Testis (tissue), 3 donors: ENCODE data around the gene CACNA1C. TPM values are rescaled to one million over a fixed set of nuclear protein-coding genes. Genes with fewer than 3 reads are reported as not detected.

ENCODE experiments used
- DNase-seq: peaks from one replicate; pipeline ENCODE4 v3.0.0-alpha.2; 2019
- H3K27ac ChIP-seq, 2 donors: fragments of 200-600 bp; sonication (generic); one replicate each; pipeline ENCODE4 v1.5.1; 2019
- H3K27me3 ChIP-seq: fragments of 200-600 bp; sonication (generic); one replicate; pipeline ENCODE4 v1.5.1; 2019
- H3K36me3 ChIP-seq: fragments of 200-600 bp; sonication (generic); one replicate; pipeline ENCODE4 v1.5.1; 2017; ENCODE audit warnings: low read depth; ENCODE audit errors: missing control alignments
- H3K4me1 ChIP-seq: fragments of 200-600 bp; sonication (generic); one replicate; pipeline ENCODE4 v1.5.1; 2019
- H3K4me3 ChIP-seq, 2 donors: fragments of 200-600 bp; sonication (generic); one replicate each; pipeline ENCODE4 v1.5.1; 2017 to 2019
- H3K9me3 ChIP-seq: fragments of 200-600 bp; sonication (generic); one replicate; pipeline ENCODE4 v1.5.1; 2017
- POLR2A ChIP-seq: fragments of 450-650 bp; IDR thresholded peaks from one replicate; pipeline ENCODE4 v1.6.1; 2017; ENCODE audit warnings: antibody characterized with exemption, mild to moderate bottlenecking, moderate library complexity
- WGBS, 2 donors: methylation state at CpG; one replicate each; pipeline ENCODE4 v1.1.5; 2018; 5-methylcytosine and 5-hydroxymethylcytosine counted together
- intact Hi-C: fragments of 100-400 bp; cut with DNase I; formaldehyde crosslinking; loops from one replicate; pipeline ENCODE4 v1.15.1; 2023; ENCODE audit warnings: low total_unique reads
- polyA plus RNA-seq: library from polyadenylated mRNA; stranded (reverse); fragments of 350-450 nt; fragmentation: Illumina TruSeq; extraction: RNeasy Lipid Tissue Mini Kit (QIAGEN cat#74804); gene quantifications from one replicate; pipeline ENCODE4 v1.2.3, GENCODE V29; 2014; ENCODE audit warnings: low read depth, low replicate concordance; ENCODE audit not compliant: insufficient read depth
- total RNA-seq, 2 donors: library from RNA; depleted of rRNA; stranded (reverse); fragments of >200 nt; gene quantifications; one replicate each; pipeline ENCODE4 v1.2.3, GENCODE V29; 2016
- TF ChIP-seq, protein P1 (sequence below), 3 experiments: fragments of 450-650 bp in 2 of 3; fragments of 200-600 bp in 1 of 3; sonication (generic) in 1 of 3; IDR thresholded peaks; one replicate each; pipeline ENCODE4 v1.5.1; 2016 to 2019; ENCODE audit warnings: antibody characterized with exemption in 3 of 3, mild to moderate bottlenecking in 2 of 3, moderate library complexity in 1 of 3

Gene CACNA1C
- total and polyA plus RNA-seq, 3 donors from 2014 or later, result 20.3 to 36.8 (median 32.0) TPM

GRCh38 chr12:2413301-2413700 lies 360.5 kb downstream of the CACNA1C start:
- Histone ChIP-seq H3K36me3 (no peaks in the 10 kb centered on the region), H3K27me3 (no peaks in the 10 kb centered on the region), H3K4me3 (no peak overlapping the region), H3K4me1 (no peaks in the 10 kb centered on the region), H3K27ac (no peak overlapping the region), H3K9me3 (no peaks in the 10 kb centered on the region)
- TF ChIP-seq, protein P1, sequence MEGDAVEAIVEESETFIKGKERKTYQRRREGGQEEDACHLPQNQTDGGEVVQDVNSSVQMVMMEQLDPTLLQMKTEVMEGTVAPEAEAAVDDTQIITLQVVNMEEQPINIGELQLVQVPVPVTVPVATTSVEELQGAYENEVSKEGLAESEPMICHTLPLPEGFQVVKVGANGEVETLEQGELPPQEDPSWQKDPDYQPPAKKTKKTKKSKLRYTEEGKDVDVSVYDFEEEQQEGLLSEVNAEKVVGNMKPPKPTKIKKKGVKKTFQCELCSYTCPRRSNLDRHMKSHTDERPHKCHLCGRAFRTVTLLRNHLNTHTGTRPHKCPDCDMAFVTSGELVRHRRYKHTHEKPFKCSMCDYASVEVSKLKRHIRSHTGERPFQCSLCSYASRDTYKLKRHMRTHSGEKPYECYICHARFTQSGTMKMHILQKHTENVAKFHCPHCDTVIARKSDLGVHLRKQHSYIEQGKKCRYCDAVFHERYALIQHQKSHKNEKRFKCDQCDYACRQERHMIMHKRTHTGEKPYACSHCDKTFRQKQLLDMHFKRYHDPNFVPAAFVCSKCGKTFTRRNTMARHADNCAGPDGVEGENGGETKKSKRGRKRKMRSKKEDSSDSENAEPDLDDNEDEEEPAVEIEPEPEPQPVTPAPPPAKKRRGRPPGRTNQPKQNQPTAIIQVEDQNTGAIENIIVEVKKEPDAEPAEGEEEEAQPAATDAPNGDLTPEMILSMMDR (IDR thresholded peaks at IDR 0.05), result no peak
- no peak for TF ChIP-seq POLR2A
- WGBS, 2 donors, result 96% methylated on average over 5 to 8 of the region's 8 CpGs
- intact Hi-C loops, result no loop called here
- no peak for DNase-seq

- Histone ChIP-seq H3K27ac (no peak overlapping the region), H3K27me3 (no peaks in the 10 kb centered on the region), H3K36me3 (no peaks in the 10 kb centered on the region), H3K9me3 (no peaks in the 10 kb centered on the region), H3K4me1 (no peaks in the 10 kb centered on the region), H3K4me3 (no peak overlapping the region)
- WGBS, 2 donors, result 86 to 89% methylated on average over 13 of the region's 13 CpGs
- no peak for TF ChIP-seq POLR2A
- TF ChIP-seq, protein P1 (IDR thresholded peaks at IDR 0.05), result no peak
- no peak for DNase-seq
- intact Hi-C loops, result no loop called here
Measured at GRCh38 chr12:2413999-2414792, 361.4 kb downstream of the CACNA1C start.

DNA sequence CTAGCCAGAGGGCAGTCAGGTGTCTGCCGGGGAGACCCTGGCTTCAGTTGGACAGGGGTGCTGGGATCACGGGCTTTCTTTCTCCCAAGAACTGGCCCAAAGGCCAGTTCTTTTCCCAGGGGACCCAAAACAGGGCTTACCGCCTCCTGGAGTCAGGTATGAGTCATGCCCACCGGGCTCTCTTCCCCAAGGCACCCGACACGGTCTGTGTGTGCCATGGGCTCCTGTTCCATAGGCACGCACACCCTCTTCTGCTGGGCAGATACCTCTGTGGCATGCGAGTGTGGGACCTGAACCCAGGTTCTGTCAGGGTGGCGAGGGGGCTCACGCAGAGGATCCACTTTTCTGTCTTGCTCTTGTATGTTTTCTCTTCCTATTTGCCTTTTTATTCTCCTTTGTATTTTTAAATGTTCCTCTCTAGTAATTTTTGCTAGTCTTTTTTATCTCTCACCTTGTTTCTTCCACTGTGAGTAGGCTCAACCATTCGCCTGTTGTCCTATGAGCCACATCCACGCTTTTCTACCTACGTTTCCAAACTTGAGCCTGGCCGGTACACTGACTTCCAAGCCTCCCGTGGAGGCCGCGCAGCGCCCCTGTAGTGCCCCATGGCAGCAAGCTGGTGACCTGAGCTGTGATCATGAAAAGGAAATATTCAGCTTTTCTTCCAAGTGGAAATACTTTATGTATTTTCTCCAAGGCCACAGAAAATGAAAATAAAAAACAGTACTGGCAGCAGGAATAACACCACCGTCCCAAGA lies 362.2 kb downstream of the CACNA1C start:
- TF ChIP-seq POLR2A, result no peak
- TF ChIP-seq, protein P1 (IDR thresholded peaks at IDR 0.05), result no peak
- Histone ChIP-seq H3K4me3 (no peak overlapping the region), H3K36me3 (no peaks in the 10 kb centered on the region), H3K27ac (no peak overlapping the region), H3K27me3 (no peaks in the 10 kb centered on the region), H3K9me3 (no peaks in the 10 kb centered on the region), H3K4me1 (no peaks in the 10 kb centered on the region)
- DNase-seq, result no peak
- intact Hi-C loops, result no loop called here
- 76 to 77% methylated on average over 19 of the region's 19 CpGs for WGBS, 2 donors

GRCh38 chr12:2415568-2415944 lies 362.8 kb downstream of the CACNA1C start:
- no peak for DNase-seq
- H3K4me3 ChIP-seq, result no peak overlapping the region
- no peaks in the 10 kb centered on the region for H3K27me3 ChIP-seq
- 80 to 88% methylated on average over 10 of the region's 10 CpGs for WGBS, 2 donors
- no peaks in the 10 kb centered on the region for H3K36me3 ChIP-seq
- intact Hi-C loops, result no loop called here
- no peaks in the 10 kb centered on the region for H3K9me3 ChIP-seq
- TF ChIP-seq POLR2A, result no peak
- TF ChIP-seq, protein P1 (IDR thresholded peaks at IDR 0.05), result no peak
- H3K4me1 ChIP-seq, result no peaks in the 10 kb centered on the region
- H3K27ac ChIP-seq, result no peak overlapping the region
